SK-N-SH treated with all-trans-retinoic acid at 6 μM for 48 hours (cell line): Measurements from ENCODE around the gene SLC13A5.

Experiments used
- ATAC-seq: fragments of 200-7000 bp; cut with Tn5 transposase; 3 replicates; pipeline ENCODE4 v1.9.1; 2020; ENCODE audit warnings: mild to moderate bottlenecking, moderate library complexity
- CSDC2 ChIP-seq: fragments of 250-450 bp; sonication (Bioruptor Pico); IDR thresholded peaks from 2 replicates; pipeline ENCODE4 v1.5.0; 2020; ENCODE audit warnings: mild to moderate bottlenecking, moderate library complexity
- GLIS3 ChIP-seq: fragments of 250-450 bp; sonication (Bioruptor Pico); IDR thresholded peaks from 2 replicates; pipeline ENCODE4 v1.5.0; 2020; ENCODE audit warnings: mild to moderate bottlenecking, moderate library complexity
- OSR1 ChIP-seq: fragments of 250-450 bp; sonication (Bioruptor Pico); IDR thresholded peaks from 2 replicates; pipeline ENCODE4 v1.8.0; 2022; ENCODE audit warnings: moderate library complexity, mild to moderate bottlenecking, inconsistent platforms
- PATZ1 ChIP-seq: fragments of 250-450 bp; sonication (Bioruptor Pico); IDR thresholded peaks from 2 replicates; pipeline ENCODE4 v1.8.0; 2020; ENCODE audit warnings: mild to moderate bottlenecking, moderate library complexity, borderline replicate concordance
- PPARA ChIP-seq: fragments of 250-450 bp; sonication (Bioruptor Pico); IDR thresholded peaks from 2 replicates; pipeline ENCODE4 v1.5.0; 2020; ENCODE audit warnings: mild to moderate bottlenecking, borderline replicate concordance
- RARB ChIP-seq: fragments of 250-450 bp; sonication (Bioruptor Pico); IDR thresholded peaks from 2 replicates; pipeline ENCODE4 v1.8.0; 2021; ENCODE audit warnings: mild to moderate bottlenecking, moderate library complexity
- SNAI2 ChIP-seq: fragments of 250-450 bp; sonication (Bioruptor Pico); IDR thresholded peaks from 2 replicates; pipeline ENCODE4 v1.5.0; 2020; ENCODE audit warnings: mild to moderate bottlenecking, moderate library complexity
- TCF4 ChIP-seq: fragments of 250-450 bp; sonication (Bioruptor Pico); IDR thresholded peaks from 2 replicates; pipeline ENCODE4 v1.8.0; 2021; ENCODE audit warnings: mild to moderate bottlenecking, moderate library complexity, borderline replicate concordance
- TOX ChIP-seq: fragments of 250-450 bp; sonication (Bioruptor Pico); IDR thresholded peaks from 2 replicates; pipeline ENCODE4 v1.8.0; 2021; ENCODE audit warnings: mild to moderate bottlenecking, moderate library complexity, borderline replicate concordance
- ZC3H10 ChIP-seq: fragments of 250-450 bp; sonication (Bioruptor Pico); IDR thresholded peaks from 2 replicates; pipeline ENCODE4 v1.5.1; 2021; ENCODE audit warnings: mild to moderate bottlenecking, moderate library complexity
- ZFP3 ChIP-seq: fragments of 250-450 bp; sonication (Bioruptor Pico); IDR thresholded peaks from 2 replicates; pipeline ENCODE4 v1.5.0; 2020; ENCODE audit warnings: mild to moderate bottlenecking, moderate library complexity
- ZFP30 ChIP-seq: fragments of 450-650 bp; formaldehyde crosslinking; IDR thresholded peaks from 2 replicates; pipeline ENCODE4 v1.5.0; 2022; ENCODE audit warnings: mild to moderate bottlenecking, moderate library complexity
- ZNF565 ChIP-seq: fragments of 450-650 bp; formaldehyde crosslinking; conservative IDR thresholded peaks from 2 replicates; pipeline ENCODE4 v1.5.0; 2020; ENCODE audit warnings: low read depth, mild to moderate bottlenecking, moderate library complexity
- ZNF70 ChIP-seq: fragments of 450-650 bp; formaldehyde crosslinking; IDR thresholded peaks from 2 replicates; pipeline ENCODE4 v1.5.0; 2020; ENCODE audit warnings: mild to moderate bottlenecking, moderate library complexity
- ZNF8 ChIP-seq: fragments of 450-650 bp; formaldehyde crosslinking; IDR thresholded peaks from 2 replicates; pipeline ENCODE4 v1.5.0; 2020; ENCODE audit warnings: mild to moderate bottlenecking, moderate library complexity
- TF ChIP-seq, protein P1 (sequence below): fragments of 250-450 bp; sonication (Bioruptor Pico); IDR thresholded peaks from 2 replicates; pipeline ENCODE4 v1.8.0; 2021; ENCODE audit warnings: low read depth, mild to moderate bottlenecking, moderate library complexity, borderline replicate concordance
- TF ChIP-seq, protein P2 (sequence below): fragments of 250-450 bp; sonication (Bioruptor Pico); IDR thresholded peaks from 2 replicates; pipeline ENCODE4 v1.5.1; 2021; ENCODE audit warnings: mild to moderate bottlenecking, moderate library complexity
- TF ChIP-seq, protein P3 (sequence below): fragments of 250-450 bp; sonication (Bioruptor Pico); IDR thresholded peaks from 2 replicates; pipeline ENCODE4 v1.5.0; 2020; ENCODE audit warnings: mild to moderate bottlenecking, moderate library complexity

SLC13A5 gene

DNA sequence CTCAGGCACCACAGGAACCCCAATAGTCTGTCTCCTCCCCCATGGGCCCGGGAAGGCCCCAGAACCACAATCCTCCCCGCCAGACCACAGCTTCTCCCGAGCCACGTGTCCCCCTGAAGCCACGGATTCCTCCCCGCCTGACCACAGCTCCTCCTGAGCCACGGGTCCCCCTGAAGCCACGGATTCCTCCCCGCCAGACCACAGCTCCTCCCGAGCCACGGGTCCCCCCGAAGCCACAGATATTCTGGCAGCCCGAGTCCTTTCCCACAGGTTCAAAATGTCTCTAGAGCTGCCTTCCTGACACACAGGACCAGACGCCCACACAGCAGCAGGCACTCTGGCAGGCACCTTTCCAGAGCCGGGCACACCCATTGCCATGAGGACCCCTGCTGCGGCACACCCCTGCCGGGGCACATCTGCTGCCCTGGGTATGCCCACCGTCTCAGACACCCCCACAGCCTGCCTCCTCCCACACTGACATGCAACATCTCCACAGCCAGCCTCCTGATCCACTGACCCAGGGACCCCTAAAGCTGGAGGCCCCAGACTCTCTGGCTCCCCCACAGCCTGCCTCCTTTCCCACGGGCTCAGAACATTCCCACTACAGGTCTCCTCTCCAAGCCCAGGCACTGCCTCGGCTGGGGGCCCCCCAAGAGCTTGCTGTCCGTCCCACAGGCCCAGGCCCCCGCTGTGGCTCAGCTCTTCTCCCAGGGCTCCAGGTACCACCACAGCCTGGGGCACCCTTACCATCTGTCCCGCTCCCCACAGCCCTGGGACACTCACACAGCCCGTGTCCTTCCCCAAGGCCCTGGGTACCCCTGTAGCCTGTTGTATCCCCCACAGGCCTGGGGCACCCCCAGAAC lies 74.9 kb downstream of the SLC13A5 start:
- ATAC-seq = no peak

GRCh38 chr17:6637458-6637840 lies 75.7 kb downstream of the SLC13A5 start:
- TF ChIP-seq OSR1 (CRISPR knock-in tag) = no peak
- no peak for ATAC-seq

More for the DNA sequence above, 74.9 kb downstream of the SLC13A5 start:
- TF ChIP-seq PPARA (no peak), TOX (CRISPR knock-in tag) (no peak), ZFP3 (CRISPR knock-in tag) (no peak), ZC3H10 (CRISPR knock-in tag) (no peak), ZNF565 (CRISPR knock-in tag) (no peak), TCF4 (CRISPR knock-in tag) (no peak), ZNF8 (CRISPR knock-in tag) (no peak), CSDC2 (CRISPR knock-in tag) (no peak), ZNF70 (CRISPR knock-in tag) (no peak), SNAI2 (no peak), GLIS3 (CRISPR knock-in tag) (no peak)
- TF ChIP-seq, protein P1, sequence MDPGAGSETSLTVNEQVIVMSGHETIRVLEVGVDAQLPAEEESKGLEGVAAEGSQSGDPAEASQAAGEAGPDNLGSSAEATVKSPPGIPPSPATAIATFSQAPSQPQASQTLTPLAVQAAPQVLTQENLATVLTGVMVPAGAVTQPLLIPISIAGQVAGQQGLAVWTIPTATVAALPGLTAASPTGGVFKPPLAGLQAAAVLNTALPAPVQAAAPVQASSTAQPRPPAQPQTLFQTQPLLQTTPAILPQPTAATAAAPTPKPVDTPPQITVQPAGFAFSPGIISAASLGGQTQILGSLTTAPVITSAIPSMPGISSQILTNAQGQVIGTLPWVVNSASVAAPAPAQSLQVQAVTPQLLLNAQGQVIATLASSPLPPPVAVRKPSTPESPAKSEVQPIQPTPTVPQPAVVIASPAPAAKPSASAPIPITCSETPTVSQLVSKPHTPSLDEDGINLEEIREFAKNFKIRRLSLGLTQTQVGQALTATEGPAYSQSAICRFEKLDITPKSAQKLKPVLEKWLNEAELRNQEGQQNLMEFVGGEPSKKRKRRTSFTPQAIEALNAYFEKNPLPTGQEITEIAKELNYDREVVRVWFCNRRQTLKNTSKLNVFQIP (CRISPR knock-in tag) = no peak
- TF ChIP-seq, protein P2, sequence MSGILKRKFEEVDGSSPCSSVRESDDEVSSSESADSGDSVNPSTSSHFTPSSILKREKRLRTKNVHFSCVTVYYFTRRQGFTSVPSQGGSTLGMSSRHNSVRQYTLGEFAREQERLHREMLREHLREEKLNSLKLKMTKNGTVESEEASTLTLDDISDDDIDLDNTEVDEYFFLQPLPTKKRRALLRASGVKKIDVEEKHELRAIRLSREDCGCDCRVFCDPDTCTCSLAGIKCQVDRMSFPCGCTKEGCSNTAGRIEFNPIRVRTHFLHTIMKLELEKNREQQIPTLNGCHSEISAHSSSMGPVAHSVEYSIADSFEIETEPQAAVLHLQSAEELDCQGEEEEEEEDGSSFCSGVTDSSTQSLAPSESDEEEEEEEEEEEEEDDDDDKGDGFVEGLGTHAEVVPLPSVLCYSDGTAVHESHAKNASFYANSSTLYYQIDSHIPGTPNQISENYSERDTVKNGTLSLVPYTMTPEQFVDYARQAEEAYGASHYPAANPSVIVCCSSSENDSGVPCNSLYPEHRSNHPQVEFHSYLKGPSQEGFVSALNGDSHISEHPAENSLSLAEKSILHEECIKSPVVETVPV (CRISPR knock-in tag) = no peak

DNA sequence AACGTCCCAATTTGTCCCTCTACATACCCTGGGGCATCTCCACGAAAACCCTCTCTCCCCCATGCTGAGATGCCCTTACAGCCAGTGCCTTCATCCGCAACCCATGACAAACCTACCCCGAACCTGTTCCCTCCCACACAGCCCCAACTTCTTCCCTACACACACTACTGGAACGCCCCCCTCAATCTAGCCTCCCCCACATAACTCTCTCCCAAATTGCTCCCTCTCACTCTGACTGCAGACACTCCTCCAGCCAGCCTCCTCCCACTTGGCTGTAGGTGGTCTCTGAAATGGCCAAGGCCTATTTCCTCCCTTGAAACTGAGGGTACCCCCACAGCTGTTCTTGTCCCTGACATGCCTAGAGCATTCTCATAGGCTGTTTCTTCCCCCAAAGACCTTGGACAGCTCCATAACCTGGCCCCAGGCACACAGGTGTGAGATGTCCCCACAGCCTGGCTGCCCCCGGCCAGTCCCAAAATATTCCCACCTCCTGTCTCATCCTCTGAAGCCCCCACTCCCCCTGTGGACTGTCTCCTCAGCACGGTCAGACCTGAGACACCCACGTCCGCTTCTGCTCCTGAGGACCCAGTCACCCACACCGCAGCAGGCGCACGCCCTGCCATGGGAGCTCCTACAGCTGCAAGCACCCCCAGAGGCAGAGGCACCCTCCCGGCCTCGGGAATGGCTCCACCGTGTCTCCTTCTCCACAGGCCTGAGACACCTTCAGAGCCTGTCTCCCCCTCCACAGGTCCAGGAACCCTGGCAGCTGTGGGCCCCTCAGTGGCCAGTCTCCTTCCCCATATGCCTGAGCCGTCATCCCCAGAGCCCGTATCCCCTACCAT lies 76.3 kb downstream of the SLC13A5 start:
- no peak for ATAC-seq
- no peak for TF ChIP-seq ZC3H10 (CRISPR knock-in tag)
- TF ChIP-seq, protein P1 (CRISPR knock-in tag) = no peak
- TF ChIP-seq, protein P2 (CRISPR knock-in tag) = no peak
- no peak for TF ChIP-seq ZFP30 (CRISPR knock-in tag)
- no peak for TF ChIP-seq PPARA
- no peak for TF ChIP-seq PATZ1
- no peak for TF ChIP-seq ZNF565 (CRISPR knock-in tag)

- ATAC-seq = no peak
- TF ChIP-seq ZNF8 (CRISPR knock-in tag) = no peak
- no peak for TF ChIP-seq TOX (CRISPR knock-in tag)
- TF ChIP-seq, protein P3, sequence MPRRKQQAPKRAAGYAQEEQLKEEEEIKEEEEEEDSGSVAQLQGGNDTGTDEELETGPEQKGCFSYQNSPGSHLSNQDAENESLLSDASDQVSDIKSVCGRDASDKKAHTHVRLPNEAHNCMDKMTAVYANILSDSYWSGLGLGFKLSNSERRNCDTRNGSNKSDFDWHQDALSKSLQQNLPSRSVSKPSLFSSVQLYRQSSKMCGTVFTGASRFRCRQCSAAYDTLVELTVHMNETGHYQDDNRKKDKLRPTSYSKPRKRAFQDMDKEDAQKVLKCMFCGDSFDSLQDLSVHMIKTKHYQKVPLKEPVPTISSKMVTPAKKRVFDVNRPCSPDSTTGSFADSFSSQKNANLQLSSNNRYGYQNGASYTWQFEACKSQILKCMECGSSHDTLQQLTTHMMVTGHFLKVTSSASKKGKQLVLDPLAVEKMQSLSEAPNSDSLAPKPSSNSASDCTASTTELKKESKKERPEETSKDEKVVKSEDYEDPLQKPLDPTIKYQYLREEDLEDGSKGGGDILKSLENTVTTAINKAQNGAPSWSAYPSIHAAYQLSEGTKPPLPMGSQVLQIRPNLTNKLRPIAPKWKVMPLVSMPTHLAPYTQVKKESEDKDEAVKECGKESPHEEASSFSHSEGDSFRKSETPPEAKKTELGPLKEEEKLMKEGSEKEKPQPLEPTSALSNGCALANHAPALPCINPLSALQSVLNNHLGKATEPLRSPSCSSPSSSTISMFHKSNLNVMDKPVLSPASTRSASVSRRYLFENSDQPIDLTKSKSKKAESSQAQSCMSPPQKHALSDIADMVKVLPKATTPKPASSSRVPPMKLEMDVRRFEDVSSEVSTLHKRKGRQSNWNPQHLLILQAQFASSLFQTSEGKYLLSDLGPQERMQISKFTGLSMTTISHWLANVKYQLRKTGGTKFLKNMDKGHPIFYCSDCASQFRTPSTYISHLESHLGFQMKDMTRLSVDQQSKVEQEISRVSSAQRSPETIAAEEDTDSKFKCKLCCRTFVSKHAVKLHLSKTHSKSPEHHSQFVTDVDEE (CRISPR knock-in tag) = no peak
- no peak for TF ChIP-seq ZNF565 (CRISPR knock-in tag)
- TF ChIP-seq SNAI2 = no peak
- TF ChIP-seq, protein P2 (CRISPR knock-in tag) = no peak
- no peak for TF ChIP-seq RARB
- no peak for TF ChIP-seq PATZ1
Measured at GRCh38 chr17:6636105-6636504, 77.1 kb downstream of the SLC13A5 start.
